ENCODE measurements around the gene RAB36.
A peak's percentile ranks its signal among the peaks of the same experiment; 100 is the strongest.

RAB36 gene

DNA sequence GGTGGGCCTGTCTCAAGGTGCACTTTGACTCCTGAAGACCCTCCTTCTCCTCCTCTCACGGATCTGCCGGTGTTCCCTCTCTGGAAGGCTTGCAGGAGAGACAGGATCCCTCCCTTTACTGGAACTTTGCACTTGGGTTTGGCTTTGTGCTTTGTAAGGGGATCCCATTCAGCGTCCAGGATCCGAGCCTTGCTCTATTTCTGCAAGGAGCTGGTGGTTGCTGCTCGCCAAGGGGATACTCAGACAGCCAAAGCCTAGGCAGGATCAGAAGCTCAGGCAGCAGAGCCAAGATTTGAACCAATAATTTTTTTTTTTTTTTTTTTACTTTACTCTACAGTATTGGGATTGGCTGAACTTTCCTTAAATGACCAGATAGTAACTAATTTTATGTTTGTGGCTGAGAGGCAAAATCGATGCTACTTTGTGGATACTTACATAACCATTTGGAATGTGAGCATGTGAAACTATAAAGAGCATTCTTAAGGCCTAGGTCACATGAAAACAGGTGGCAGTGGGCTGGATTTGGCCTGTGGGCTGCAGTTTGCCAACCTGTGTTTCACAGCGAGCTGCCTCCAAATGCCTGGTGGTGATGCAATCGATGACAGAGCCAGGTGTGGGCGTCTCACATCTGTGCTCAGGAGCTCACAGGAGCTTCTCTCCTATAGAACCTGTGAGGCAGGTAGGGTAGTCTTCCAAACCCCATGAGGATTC is 60.2 kb downstream of the RAB36 start:
- no peak for TF ChIP-seq YY1 (IDR thresholded peaks at IDR 0.05; ENCODE audit: low read depth)
- TF ChIP-seq TEAD4 (IDR thresholded peaks at IDR 0.05): peak; percentile 36; the same call in 1 of the 2 replicates
- TF ChIP-seq CREB1 (IDR thresholded peaks at IDR 0.05; ENCODE audit: low read depth): no peak
- peak; percentile 59 for TF ChIP-seq TCF12 (IDR thresholded peaks at IDR 0.05; ENCODE audit: low read depth)
- TF ChIP-seq, protein P1, sequence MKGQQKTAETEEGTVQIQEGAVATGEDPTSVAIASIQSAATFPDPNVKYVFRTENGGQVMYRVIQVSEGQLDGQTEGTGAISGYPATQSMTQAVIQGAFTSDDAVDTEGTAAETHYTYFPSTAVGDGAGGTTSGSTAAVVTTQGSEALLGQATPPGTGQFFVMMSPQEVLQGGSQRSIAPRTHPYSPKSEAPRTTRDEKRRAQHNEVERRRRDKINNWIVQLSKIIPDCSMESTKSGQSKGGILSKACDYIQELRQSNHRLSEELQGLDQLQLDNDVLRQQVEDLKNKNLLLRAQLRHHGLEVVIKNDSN (IDR thresholded peaks at IDR 0.05): no peak
- TF ChIP-seq RAD21 (IDR thresholded peaks at IDR 0.05; ENCODE audit: low read depth): no peak
- TF ChIP-seq EGR1 (IDR thresholded peaks at IDR 0.05): peak; percentile 73
- TF ChIP-seq, protein P2, sequence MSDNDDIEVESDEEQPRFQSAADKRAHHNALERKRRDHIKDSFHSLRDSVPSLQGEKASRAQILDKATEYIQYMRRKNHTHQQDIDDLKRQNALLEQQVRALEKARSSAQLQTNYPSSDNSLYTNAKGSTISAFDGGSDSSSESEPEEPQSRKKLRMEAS (IDR thresholded peaks at IDR 0.05): no peak
- peak; percentile 17; the same call in 1 of the 2 replicates for TF ChIP-seq NFIC (IDR thresholded peaks at IDR 0.05)
- no peak for TF ChIP-seq FOXM1 (IDR thresholded peaks at IDR 0.05; ENCODE audit: borderline replicate concordance, low read depth)
- TF ChIP-seq, protein P3, sequence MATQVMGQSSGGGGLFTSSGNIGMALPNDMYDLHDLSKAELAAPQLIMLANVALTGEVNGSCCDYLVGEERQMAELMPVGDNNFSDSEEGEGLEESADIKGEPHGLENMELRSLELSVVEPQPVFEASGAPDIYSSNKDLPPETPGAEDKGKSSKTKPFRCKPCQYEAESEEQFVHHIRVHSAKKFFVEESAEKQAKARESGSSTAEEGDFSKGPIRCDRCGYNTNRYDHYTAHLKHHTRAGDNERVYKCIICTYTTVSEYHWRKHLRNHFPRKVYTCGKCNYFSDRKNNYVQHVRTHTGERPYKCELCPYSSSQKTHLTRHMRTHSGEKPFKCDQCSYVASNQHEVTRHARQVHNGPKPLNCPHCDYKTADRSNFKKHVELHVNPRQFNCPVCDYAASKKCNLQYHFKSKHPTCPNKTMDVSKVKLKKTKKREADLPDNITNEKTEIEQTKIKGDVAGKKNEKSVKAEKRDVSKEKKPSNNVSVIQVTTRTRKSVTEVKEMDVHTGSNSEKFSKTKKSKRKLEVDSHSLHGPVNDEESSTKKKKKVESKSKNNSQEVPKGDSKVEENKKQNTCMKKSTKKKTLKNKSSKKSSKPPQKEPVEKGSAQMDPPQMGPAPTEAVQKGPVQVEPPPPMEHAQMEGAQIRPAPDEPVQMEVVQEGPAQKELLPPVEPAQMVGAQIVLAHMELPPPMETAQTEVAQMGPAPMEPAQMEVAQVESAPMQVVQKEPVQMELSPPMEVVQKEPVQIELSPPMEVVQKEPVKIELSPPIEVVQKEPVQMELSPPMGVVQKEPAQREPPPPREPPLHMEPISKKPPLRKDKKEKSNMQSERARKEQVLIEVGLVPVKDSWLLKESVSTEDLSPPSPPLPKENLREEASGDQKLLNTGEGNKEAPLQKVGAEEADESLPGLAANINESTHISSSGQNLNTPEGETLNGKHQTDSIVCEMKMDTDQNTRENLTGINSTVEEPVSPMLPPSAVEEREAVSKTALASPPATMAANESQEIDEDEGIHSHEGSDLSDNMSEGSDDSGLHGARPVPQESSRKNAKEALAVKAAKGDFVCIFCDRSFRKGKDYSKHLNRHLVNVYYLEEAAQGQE (IDR thresholded peaks at IDR 0.05; ENCODE audit: low read depth): no peak
- TF ChIP-seq TAF1 (IDR thresholded peaks at IDR 0.05; ENCODE audit: low read depth): no peak
- no peak for TF ChIP-seq ZBTB7A (IDR thresholded peaks at IDR 0.05; ENCODE audit: low read depth)
- peak; percentile 87 for TF ChIP-seq CEBPB (IDR thresholded peaks at IDR 0.05)

DNA sequence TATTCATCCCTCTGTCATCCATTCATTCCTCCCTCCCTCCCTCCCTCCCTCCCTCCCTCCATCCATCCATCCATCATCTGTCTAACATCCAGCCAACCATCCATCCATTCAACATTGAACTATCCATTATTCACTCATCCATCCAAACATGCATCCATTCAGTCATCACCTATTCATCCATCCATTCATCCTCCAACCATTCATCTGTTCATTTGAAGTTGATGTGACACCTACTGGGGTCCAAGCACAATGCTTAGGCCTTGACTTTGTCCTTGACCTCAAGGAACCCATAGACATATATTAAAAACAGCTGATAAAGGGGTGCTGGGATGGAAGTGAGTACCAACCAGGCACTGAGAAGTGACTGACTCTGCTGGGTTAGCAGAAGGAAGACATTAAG is 61.6 kb downstream of the RAB36 start:
- TF ChIP-seq EGR1 (IDR thresholded peaks at IDR 0.05) (no peak), TAF1 (IDR thresholded peaks at IDR 0.05; ENCODE audit: low read depth) (no peak), NFIC (IDR thresholded peaks at IDR 0.05) (no peak), CEBPB (IDR thresholded peaks at IDR 0.05) (no peak), YY1 (IDR thresholded peaks at IDR 0.05; ENCODE audit: low read depth) (no peak), FOXM1 (IDR thresholded peaks at IDR 0.05; ENCODE audit: borderline replicate concordance, low read depth) (no peak), TEAD4 (IDR thresholded peaks at IDR 0.05) (no peak), EP300 (IDR thresholded peaks at IDR 0.05; ENCODE audit: borderline replicate concordance) (no peak), TCF12 (IDR thresholded peaks at IDR 0.05; ENCODE audit: low read depth) (no peak)
- TF ChIP-seq, protein P3 (IDR thresholded peaks at IDR 0.05; ENCODE audit: low read depth): no peak
- TF ChIP-seq, protein P1 (IDR thresholded peaks at IDR 0.05): no peak
- TF ChIP-seq, protein P2 (IDR thresholded peaks at IDR 0.05): no peak

DNA sequence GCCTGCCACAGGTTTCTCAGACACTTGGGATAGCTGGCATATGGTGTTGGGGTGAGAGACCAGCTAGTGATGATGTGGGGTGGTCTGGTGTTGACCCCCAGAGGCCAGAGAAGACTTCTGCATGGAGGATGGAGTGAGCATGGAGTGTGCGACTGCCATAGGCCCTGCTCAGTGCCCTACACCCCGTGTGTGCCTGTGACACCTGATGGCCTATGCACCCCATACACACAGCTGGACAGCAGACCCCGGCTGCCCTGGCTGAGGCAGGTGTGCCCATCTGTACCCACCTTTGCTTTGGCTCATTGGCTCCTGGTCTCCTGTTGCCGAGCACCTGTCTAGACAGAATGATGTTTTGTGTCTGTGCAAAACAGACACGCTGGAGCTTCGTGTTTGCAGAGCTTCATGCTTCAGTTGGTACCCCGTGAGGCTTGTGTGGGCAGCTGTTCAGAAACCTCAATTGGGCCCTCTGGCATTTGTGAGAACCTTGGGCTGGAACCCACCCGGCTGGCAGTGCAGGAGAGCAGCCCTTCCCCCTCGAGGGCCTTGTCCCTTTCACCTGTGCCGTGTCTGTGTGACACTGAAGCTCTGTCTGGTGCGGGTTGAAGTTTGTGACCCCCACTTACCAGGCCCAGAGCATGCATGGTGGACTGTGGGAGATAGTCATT is 62.6 kb downstream of the RAB36 start:
- TF ChIP-seq, protein P3 (IDR thresholded peaks at IDR 0.05; ENCODE audit: low read depth): no peak
- no peak for TF ChIP-seq TAF1 (IDR thresholded peaks at IDR 0.05; ENCODE audit: low read depth)
- TF ChIP-seq NFIC (IDR thresholded peaks at IDR 0.05): no peak
- no peak for TF ChIP-seq FOXM1 (IDR thresholded peaks at IDR 0.05; ENCODE audit: borderline replicate concordance, low read depth)
- TF ChIP-seq ZBTB7A (IDR thresholded peaks at IDR 0.05; ENCODE audit: low read depth): no peak
- TF ChIP-seq TCF12 (IDR thresholded peaks at IDR 0.05; ENCODE audit: low read depth): no peak
- TF ChIP-seq CREB1 (IDR thresholded peaks at IDR 0.05; ENCODE audit: low read depth): no peak
- TF ChIP-seq RAD21 (IDR thresholded peaks at IDR 0.05; ENCODE audit: low read depth): no peak
